ENCODE results near the gene ITGB7.
"Not testable (repeated sequence)": the region's sequence is repeated elsewhere in the genome, so short reads cannot be mapped to it uniquely, and the experiment has no call there.

The ITGB7 gene

GRCh38 chr12:53178803-53179202 is 28.2 kb downstream of the ITGB7 start:
- intact Hi-C loops (cut with micrococcal nuclease); H3K9me3 Mint-ChIP-seq; H3K27me3 Mint-ChIP-seq; H3K4me3 Mint-ChIP-seq: not testable (repeated sequence)
- peaks cover 27% of the 10 kb centered on the region for H3K36me3 Mint-ChIP-seq (ENCODE audit: low read depth)
- H3K27ac Mint-ChIP-seq = peak overlapping the region; percentile 84
- H3K4me1 Mint-ChIP-seq (ENCODE audit: low read depth) = peaks cover 45% of the 10 kb centered on the region

DNA sequence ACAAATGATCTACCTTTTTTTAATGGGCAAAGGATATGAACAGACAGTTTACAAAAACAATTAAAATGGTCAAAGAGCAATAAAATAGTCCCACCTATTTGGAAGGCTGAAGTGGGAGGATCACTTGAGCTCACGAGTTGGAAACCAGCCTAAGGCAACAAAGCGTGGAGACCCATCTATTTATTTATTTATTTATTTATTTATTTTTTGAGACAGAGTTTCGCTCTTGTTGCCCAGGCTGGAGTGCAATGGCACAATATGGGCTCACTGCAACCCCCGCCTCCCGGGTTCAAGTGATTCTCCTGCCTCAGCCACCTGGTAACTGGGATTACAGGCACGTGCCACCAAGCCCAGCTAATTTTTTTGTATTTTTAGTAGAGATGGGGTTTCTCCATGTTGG is 29.6 kb downstream of the ITGB7 start:
- H3K4me3 Mint-ChIP-seq; H3K27ac Mint-ChIP-seq; intact Hi-C loops (cut with micrococcal nuclease); H3K9me3 Mint-ChIP-seq; H3K27me3 Mint-ChIP-seq: not testable (repeated sequence)
- Mint-ChIP-seq H3K4me1 (ENCODE audit: low read depth) (peaks cover 34% of the 10 kb centered on the region), H3K36me3 (ENCODE audit: low read depth) (peaks cover 29% of the 10 kb centered on the region)

GRCh38 chr12:53176750-53177149 is 30.3 kb downstream of the ITGB7 start:
- intact Hi-C loops (cut with micrococcal nuclease) = no loop called here
- H3K27ac Mint-ChIP-seq = no peak overlapping the region

GRCh38 chr12:53174881-53175491 is 32.1 kb downstream of the ITGB7 start:
- H3K4me3 Mint-ChIP-seq = no peak overlapping the region
- intact Hi-C loops (cut with micrococcal nuclease) = loop anchor here (1.0 kb wide), 1 partner anchor 22 kb away; no protein-coding TSS in a partner anchor
- peaks cover 27% of the 10 kb centered on the region for H3K4me1 Mint-ChIP-seq (ENCODE audit: low read depth)
- H3K36me3 Mint-ChIP-seq (ENCODE audit: low read depth) = peaks cover 33% of the 10 kb centered on the region
- no peaks in the 10 kb centered on the region for H3K9me3 Mint-ChIP-seq
- H3K27me3 Mint-ChIP-seq = no peaks in the 10 kb centered on the region
- H3K27ac Mint-ChIP-seq = no peak overlapping the region

More at GRCh38 chr12:53176750-53177149, 30.3 kb downstream of the ITGB7 start:
- Mint-ChIP-seq H3K9me3 (no peaks in the 10 kb centered on the region), H3K36me3 (ENCODE audit: low read depth) (peaks cover 30% of the 10 kb centered on the region), H3K4me3 (no peak overlapping the region), H3K27me3 (no peaks in the 10 kb centered on the region), H3K4me1 (ENCODE audit: low read depth) (peaks cover 31% of the 10 kb centered on the region)

GRCh38 chr12:53173085-53173715 is 33.9 kb downstream of the ITGB7 start:
- Mint-ChIP-seq H3K4me3 (no peak overlapping the region), H3K4me1 (ENCODE audit: low read depth) (peaks cover 16% of the 10 kb centered on the region), H3K27me3 (no peaks in the 10 kb centered on the region), H3K36me3 (ENCODE audit: low read depth) (peaks cover 39% of the 10 kb centered on the region), H3K9me3 (no peaks in the 10 kb centered on the region), H3K27ac (no peak overlapping the region)
- intact Hi-C loops (cut with micrococcal nuclease) = no loop called here

GRCh38 chr12:53172352-53172751 is 34.7 kb downstream of the ITGB7 start:
- Mint-ChIP-seq H3K9me3 (no peaks in the 10 kb centered on the region), H3K27ac (no peak overlapping the region), H3K36me3 (ENCODE audit: low read depth) (peaks cover 39% of the 10 kb centered on the region), H3K27me3 (no peaks in the 10 kb centered on the region), H3K4me1 (ENCODE audit: low read depth) (peaks cover 16% of the 10 kb centered on the region), H3K4me3 (no peak overlapping the region)
- intact Hi-C loops (cut with micrococcal nuclease) = no loop called here

- Mint-ChIP-seq H3K4me3 (no peak overlapping the region), H3K4me1 (ENCODE audit: low read depth) (peaks cover 16% of the 10 kb centered on the region), H3K9me3 (no peaks in the 10 kb centered on the region), H3K27ac (no peak overlapping the region), H3K27me3 (no peaks in the 10 kb centered on the region), H3K36me3 (ENCODE audit: low read depth) (peaks cover 39% of the 10 kb centered on the region)
- intact Hi-C loops (cut with micrococcal nuclease) = no loop called here
These were observed 35.2 kb downstream of the ITGB7 start for GRCh38 chr12:53171725-53172329.

DNA sequence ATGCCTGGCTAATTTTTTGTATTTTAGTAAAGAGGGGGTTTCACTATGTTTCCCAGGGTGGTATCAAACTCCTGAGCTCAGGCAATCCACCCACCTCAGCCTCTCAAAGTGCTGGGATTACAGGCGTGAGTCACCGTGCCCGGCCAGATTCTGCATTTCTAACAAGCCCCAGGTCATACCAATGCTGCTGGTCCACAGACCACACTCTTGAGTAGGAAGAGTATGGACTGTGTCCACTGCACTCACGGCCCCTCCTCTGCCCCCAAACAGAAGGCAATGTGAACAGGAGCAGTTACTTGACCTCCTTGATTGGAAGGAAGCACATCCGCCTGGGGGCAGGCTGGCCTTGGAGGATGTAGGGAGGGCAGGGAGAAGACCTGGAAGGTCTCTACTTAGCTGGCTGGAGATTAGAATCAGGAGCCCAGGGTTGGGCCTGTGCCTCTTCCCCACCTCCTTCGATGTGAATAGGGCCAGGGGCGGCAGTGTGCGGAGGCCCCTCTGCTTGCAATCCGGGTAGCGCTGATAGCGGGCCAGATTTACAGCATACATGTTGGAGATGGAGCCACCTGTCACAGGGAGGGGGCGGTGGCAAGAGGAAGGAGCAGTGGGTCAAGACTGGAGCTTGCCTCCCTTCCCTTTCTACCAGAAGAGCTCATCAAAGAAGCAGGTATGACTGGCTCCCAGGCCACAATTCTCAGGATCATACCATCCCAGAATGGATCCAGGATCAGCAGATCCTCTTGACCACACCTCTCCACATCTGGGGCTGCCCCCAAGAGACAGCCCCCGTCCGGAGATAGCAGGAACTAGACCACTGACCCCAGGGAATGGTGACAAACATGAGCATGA is 36.0 kb downstream of the ITGB7 start:
- no peaks in the 10 kb centered on the region for H3K27me3 Mint-ChIP-seq
- H3K9me3 Mint-ChIP-seq = no peaks in the 10 kb centered on the region
- no peak overlapping the region for H3K27ac Mint-ChIP-seq
- H3K4me1 Mint-ChIP-seq (ENCODE audit: low read depth) = peaks cover 16% of the 10 kb centered on the region
- H3K4me3 Mint-ChIP-seq = no peak overlapping the region
- intact Hi-C loops (cut with micrococcal nuclease) = no loop called here
- peaks cover 39% of the 10 kb centered on the region for H3K36me3 Mint-ChIP-seq (ENCODE audit: low read depth)

GRCh38 chr12:53170215-53170614 is 36.8 kb downstream of the ITGB7 start:
- intact Hi-C loops (cut with micrococcal nuclease) = no loop called here
- no peaks in the 10 kb centered on the region for H3K27me3 Mint-ChIP-seq
- H3K27ac Mint-ChIP-seq = no peak overlapping the region
- H3K4me1 Mint-ChIP-seq (ENCODE audit: low read depth) = peaks cover 15% of the 10 kb centered on the region
- no peaks in the 10 kb centered on the region for H3K9me3 Mint-ChIP-seq
- no peak overlapping the region for H3K4me3 Mint-ChIP-seq
- peaks cover 39% of the 10 kb centered on the region for H3K36me3 Mint-ChIP-seq (ENCODE audit: low read depth)

- H3K4me1 Mint-ChIP-seq (ENCODE audit: low read depth) = peaks cover 9% of the 10 kb centered on the region
- H3K27me3 Mint-ChIP-seq = no peaks in the 10 kb centered on the region
- intact Hi-C loops (cut with micrococcal nuclease) = no loop called here
- H3K27ac Mint-ChIP-seq = no peak overlapping the region
- H3K36me3 Mint-ChIP-seq (ENCODE audit: low read depth) = peaks cover 39% of the 10 kb centered on the region
- H3K4me3 Mint-ChIP-seq = no peak overlapping the region
- no peaks in the 10 kb centered on the region for H3K9me3 Mint-ChIP-seq
These were observed 37.4 kb downstream of the ITGB7 start for GRCh38 chr12:53169644-53170043.

GRCh38 chr12:53166837-53167236 is 40.2 kb downstream of the ITGB7 start:
- H3K36me3 Mint-ChIP-seq (ENCODE audit: low read depth) = peaks cover 25% of the 10 kb centered on the region
- H3K9me3 Mint-ChIP-seq = no peaks in the 10 kb centered on the region
- intact Hi-C loops (cut with micrococcal nuclease) = no loop called here
- no peak overlapping the region for H3K4me3 Mint-ChIP-seq
- no peaks in the 10 kb centered on the region for H3K27me3 Mint-ChIP-seq
- H3K4me1 Mint-ChIP-seq (ENCODE audit: low read depth) = peaks cover 6% of the 10 kb centered on the region
- no peak overlapping the region for H3K27ac Mint-ChIP-seq

GRCh38 chr12:53163008-53163407 is 44.0 kb downstream of the ITGB7 start:
- H3K9me3 Mint-ChIP-seq; H3K27me3 Mint-ChIP-seq; H3K4me1 Mint-ChIP-seq (ENCODE audit: low read depth); H3K4me3 Mint-ChIP-seq; H3K27ac Mint-ChIP-seq; intact Hi-C loops (cut with micrococcal nuclease): not testable (repeated sequence)
- H3K36me3 Mint-ChIP-seq (ENCODE audit: low read depth) = peaks cover 16% of the 10 kb centered on the region

DNA sequence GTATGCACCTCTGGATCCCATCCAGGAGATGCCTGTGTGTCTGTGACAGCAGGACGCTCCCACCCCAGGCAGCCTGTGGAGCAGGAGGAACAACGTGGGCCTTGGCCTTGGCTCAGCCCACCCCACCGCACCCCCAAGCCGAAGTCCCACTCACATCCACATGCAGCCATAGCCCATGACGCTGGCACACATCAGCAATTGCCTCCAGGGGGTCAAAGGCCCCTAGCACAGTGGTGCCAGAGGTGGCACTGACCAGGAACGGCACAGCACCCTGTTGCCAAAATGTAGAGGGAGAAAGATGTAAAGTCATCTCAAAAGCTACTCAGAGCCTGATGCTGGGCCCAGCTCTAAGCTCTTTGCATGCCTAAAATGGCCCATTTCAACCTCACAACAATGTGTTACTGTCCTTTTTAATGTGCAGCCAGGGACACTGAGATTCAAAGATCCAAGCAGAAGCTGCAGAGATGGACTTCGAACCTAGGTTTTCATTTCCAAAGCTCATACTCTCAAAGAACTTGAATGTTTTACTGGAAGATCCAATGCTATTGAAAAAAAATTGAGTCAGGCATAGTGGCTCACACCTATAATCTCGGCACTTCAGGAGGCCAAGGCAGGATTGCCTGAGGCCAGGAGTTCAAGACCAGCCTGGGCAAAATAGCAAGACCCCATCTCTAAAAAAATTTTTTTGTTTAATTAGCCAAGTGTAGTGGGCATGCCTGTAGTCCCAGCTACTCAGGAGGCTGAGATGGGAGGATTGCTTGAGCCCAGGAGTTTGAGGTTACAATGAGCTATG is 45.7 kb downstream of the ITGB7 start:
- H3K27ac Mint-ChIP-seq = no peak overlapping the region
- peaks cover 9% of the 10 kb centered on the region for H3K4me1 Mint-ChIP-seq (ENCODE audit: low read depth)
- H3K27me3 Mint-ChIP-seq = peaks cover 1% of the 10 kb centered on the region
- peaks cover 16% of the 10 kb centered on the region for H3K36me3 Mint-ChIP-seq (ENCODE audit: low read depth)
- H3K9me3 Mint-ChIP-seq = no peaks in the 10 kb centered on the region
- intact Hi-C loops (cut with micrococcal nuclease) = no loop called here
- no peak overlapping the region for H3K4me3 Mint-ChIP-seq

Measured in dendritic cell treated with granulocyte-macrophage colony-stimulating factor and Interleukin-4, amounts not matched to agents 40 ng/mL and 50 ng/mL, for 4 days (primary cell).